ENCODE measurements around the gene BLNK.
"Not testable (repeated sequence)": the region's sequence is repeated elsewhere in the genome, so short reads cannot be mapped to it uniquely, and the experiment has no call there.

The BLNK gene

GRCh38 chr10:96271016-96271815, at the start of gene BLNK:
Gene BLNK (minus strand): TSS chr10:96271569. CDS start chr10:96271398, 171 bp downstream.
- no peak for DNase-seq (ENCODE audit: low read depth)

DNA sequence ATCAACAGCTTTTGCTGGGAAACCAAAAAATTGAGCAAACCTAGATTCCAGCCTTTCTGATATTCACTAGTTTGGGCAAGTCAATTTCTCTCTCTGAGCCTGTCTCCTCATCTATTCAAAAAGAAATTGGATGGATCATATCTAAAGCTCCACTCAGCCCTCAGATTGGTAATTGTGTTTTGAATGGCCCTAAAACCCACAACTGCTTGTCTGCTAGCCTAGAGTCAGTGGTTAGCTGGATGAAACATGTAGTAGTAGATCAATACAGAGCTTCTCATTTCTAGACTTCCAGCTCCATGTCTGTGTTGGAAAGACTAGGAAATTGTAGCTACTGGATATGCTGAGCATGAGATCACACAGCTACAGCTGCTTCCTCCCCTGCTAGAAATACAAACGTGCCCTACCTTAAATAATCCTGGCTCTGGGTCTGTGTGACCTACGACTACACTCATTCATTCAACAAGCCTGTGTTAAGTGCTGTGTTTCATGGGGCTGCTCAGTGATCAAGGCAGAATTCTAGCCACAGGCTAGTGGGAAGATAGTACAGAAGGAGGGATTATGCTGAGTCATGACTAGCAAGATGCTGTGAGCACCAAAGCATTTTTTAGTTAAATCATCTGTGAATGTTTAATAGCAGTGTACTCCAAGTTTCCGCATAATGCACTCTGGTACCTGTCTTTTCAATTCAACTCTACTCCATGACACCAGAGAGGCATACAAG, 48.5 kb upstream of the BLNK start:
- no peak for DNase-seq (ENCODE audit: low read depth)

DNA sequence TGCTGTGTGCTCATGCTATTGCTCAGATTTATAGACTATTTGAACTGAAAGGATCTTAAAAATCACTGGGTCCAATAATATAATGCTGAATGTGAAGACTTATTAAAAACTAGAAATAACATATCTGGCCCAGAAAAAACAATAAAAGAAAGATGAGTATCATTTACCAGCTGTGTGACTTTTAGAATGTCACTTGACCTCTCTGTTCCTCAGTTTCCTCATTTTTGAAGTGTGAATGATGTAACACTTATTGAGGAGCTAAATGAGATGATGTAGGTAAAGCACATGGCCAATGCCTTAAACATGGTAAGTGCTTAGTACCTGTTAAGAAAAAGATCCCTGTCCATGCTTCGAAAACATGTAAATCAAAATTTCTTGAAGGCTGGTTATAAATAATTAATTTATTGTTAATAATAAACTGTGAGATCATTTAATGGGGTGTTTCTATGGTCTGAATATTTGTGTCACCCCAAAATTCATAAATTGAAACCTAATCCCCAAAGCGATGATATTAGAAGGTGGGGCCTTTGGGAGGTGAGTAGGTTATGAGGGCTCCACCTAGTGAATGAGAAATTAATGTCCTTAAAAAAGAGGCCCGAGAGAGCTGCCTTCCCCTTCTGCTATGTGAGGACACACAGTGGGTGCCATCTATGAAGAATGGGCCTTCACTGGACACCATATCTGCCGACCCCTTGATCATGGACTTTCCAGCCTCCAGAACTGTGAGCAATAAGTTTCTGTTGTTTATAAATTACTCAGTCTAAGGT, 45.9 kb upstream of the BLNK start:
- DNase-seq (ENCODE audit: low read depth): no peak

DNA sequence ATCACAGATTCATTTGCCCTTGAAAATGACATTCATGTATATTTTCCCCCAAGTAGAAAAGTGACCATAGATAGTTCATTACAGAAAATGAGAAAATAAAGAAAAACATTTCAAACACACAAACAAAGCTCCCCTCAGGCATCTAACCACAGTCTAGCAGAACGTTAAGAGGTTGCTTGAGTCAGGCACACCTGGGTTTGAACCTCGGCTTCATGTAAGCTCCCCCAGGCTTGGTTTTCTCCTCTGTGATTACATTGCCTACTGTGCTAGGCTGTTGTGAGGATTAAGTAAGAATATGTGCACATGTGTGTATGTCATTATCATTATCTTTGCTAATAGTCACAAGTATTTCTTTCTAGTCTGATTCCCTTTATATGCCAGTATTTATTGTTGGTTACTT, 42.0 kb upstream of the BLNK start:
- no peak for DNase-seq (ENCODE audit: low read depth)

DNA sequence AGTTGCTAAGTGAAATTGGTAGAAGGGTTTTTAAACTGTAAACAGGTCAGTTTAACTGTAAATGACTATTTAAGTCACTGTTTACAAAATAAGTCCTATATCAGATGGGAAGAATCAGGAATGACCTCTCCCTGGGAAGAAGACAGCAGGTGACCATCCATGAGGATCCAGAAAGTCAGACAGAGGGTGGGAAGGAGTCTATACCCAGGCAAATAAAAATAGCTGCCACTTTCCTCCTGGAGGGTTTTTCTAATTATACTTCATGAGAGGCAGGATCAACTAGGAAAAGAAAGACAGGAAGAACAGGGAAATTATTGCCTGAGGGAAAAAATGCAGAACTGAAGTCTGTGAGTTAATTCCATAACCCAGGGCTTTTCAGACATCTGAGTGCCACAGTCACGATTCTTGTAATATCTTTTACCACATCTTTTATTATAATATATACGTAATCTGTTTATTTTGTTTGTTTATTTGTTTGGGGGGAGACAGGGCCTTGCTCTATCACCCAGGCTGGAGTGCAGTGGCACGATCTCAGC, 39.9 kb upstream of the BLNK start:
- DNase-seq (ENCODE audit: low read depth): no peak

- no peak for DNase-seq (ENCODE audit: low read depth)
These were observed 38.9 kb upstream of the BLNK start for GRCh38 chr10:96310321-96310669.

DNA sequence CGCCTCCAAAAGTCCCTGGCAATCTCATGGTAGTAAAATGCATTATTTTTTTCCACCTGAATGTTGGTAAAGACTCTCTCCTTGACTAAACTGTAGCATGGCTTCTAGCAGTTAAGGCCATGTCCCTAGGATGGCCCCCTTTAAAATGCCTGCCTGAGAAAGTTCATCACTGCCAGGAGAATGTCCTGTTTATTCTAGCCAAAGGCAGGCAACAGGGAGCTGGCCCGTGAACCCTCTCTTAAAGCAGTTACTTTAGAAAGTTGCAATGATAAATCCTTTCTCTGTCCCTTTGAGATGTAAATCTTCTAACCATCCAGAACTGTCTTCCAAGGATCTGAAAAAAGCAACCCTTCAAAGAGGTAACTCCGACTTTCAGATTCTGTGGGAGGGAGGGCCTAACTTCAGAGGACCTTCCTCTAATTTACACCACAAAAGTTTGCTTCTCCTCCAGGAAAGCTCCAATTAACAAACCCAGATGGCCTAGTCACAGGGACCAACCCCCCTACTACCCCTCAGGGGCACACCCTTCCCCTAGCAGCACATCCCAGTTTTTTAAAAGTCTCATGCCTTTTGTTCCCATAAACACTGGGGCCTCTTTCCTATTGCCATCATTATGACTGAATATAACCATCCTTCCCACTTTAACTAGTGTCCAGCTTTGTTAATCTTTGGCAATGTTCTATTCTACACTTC, 38.4 kb upstream of the BLNK start:
- DNase-seq (ENCODE audit: low read depth): no peak

DNA sequence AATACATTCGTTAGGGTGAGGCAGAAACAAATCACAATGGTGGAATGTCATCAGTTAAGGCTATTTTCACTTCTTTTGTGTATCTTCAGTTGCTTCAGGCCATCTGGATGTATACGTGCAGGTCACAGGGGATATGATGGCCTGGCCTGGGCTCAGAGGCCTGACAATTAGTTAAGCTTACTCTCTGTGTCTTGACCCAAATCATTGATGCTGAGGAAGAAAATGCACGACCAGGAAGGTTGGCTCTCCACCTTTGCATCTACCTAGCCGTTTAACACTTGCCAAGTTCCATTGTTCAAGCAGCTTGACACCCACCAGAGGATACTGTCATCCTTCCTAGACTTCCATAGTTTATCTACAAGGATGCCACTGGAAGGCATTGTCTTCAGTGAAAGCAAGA, 37.5 kb upstream of the BLNK start:
- DNase-seq (ENCODE audit: low read depth): not testable (repeated sequence)

DNA sequence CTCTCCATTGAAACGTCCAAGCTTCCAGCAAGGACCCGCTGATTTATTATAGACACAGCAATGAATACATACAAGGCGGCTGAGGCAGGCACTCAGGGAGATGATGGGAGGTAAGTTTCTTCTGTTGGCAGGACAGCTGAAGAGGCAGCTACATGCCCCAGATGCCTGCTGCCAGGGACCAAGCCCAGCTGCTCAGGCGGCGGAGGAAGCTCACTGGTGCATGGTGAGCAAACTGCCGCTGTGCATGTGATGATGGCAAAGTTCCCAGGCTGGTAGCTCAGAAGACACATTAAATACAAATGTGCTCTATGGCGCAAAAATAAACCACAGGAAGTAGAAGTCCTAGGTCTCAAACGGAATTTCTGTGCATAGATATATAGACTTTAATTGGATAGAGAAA, 35.1 kb upstream of the BLNK start:
- no peak for DNase-seq (ENCODE audit: low read depth)

GRCh38 chr10:96305019-96305418, 33.6 kb upstream of the BLNK start:
- DNase-seq (ENCODE audit: low read depth): no peak

GRCh38 chr10:96304230-96304629, 32.9 kb upstream of the BLNK start, which contains the start of gene DNTT:
Gene DNTT (plus strand): TSS chr10:96304434. CDS start chr10:96304498, 64 bp downstream.
- no peak for DNase-seq (ENCODE audit: low read depth)

DNA sequence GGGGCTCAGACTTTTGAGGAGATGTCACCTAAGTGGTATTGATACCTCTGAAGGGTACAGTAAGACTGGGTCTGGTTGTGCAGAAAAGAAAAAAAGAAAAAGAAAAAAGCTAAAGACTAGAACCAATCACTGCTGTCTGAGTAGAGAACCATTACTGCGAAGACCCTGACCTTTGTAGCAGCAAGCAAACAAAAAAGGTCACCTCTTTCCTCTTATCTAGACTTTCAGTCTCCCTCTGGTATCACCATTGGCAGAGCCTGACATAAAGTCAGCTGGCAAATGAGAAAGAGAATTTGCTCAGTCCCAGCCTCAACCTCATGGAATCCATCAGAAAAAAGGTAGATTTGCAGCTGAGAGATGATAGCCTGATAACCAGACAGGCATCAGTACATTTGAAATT, 30.2 kb upstream of the BLNK start:
- no peak for DNase-seq (ENCODE audit: low read depth)

GRCh38 chr10:96299383-96299782, 28.0 kb upstream of the BLNK start:
- DNase-seq (ENCODE audit: low read depth): no peak

DNA sequence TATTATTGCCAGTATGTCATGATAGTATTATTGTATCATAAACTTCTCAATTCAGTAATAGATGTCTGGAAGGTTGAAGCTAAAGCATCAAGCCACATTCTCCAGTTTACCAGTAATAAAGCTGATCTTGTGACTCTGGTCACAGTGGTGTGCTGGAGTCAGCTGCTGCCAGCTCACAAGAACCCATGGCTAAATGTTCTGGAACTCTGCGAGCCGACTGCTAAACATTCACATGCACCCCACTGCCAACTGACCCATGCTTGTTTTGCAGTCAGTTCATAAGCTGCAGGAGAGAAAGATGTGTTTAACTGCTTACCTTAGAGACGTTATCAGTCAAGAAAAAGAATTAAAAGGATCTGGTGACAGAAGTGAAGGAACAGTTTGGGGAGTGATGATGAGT, 27.0 kb upstream of the BLNK start:
- DNase-seq (ENCODE audit: low read depth): no peak

GRCh38 chr10:96297486-96297885, 26.1 kb upstream of the BLNK start:
- DNase-seq (ENCODE audit: low read depth): no peak

GRCh38 chr10:96295475-96295874, 24.1 kb upstream of the BLNK start:
- DNase-seq (ENCODE audit: low read depth): no peak

GRCh38 chr10:96292971-96293920, 21.9 kb upstream of the BLNK start:
- no peak for DNase-seq (ENCODE audit: low read depth)

GRCh38 chr10:96290368-96291133, 19.2 kb upstream of the BLNK start:
- DNase-seq (ENCODE audit: low read depth): no peak

DNA sequence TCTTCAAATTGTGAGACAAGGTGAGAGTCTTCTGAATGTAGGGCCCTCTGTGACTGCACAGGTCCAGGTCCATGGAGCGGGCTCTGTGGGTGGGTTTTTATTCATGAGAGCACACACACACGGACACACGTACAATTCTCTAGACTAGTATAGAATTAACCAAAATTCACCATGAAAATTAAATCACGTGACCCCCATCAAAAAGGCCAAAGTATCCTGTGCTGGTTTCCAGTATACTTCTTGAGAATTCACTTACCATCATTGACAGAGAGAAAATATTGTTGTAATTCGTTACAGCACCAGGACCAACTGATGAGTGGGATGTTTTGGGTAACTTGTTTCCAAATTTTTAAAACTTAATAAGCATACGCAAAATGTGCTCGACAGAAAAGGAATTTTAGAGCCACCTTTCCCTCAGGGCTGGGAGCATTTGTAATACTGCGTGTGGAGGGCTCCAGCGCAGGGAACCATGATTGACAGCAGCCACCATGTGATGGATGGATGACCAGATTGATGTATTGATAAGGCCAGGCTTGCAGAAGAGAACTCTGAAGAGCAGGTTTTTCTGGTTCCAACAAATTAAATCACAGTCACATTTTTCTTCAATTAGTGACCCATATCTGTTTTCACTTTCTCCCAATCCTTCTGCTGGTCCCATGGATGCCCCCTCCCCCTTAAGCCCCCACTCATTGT, 18.0 kb upstream of the BLNK start:
- DNase-seq (ENCODE audit: low read depth): no peak

Data from stimulated activated CD8-positive, alpha-beta memory T cell treated with anti-CD3 and anti-CD28 coated beads, Interleukin-15, amount 100 ng/mL, for 1 hour (primary cell).